ENCODE results near the gene ATP6V1F. TPM values are rescaled to one million over a fixed set of nuclear protein-coding genes. Genes with fewer than 3 reads are reported as not detected.

The ATP6V1F gene
- polyA plus RNA-seq, 3 donors, result 327 to 593 (median 511) TPM

- no peak overlapping the region for H3K9ac ChIP-seq (ENCODE audit: insufficient read depth, low read length, poor library complexity, severe bottlenecking)
- no CpG with 5 or more reads among the region's 1 CpG for WGBS (ENCODE audit: insufficient coverage)
Measured at GRCh38 chr7:128826916-128827247, 35.8 kb upstream of the ATP6V1F start.

DNA sequence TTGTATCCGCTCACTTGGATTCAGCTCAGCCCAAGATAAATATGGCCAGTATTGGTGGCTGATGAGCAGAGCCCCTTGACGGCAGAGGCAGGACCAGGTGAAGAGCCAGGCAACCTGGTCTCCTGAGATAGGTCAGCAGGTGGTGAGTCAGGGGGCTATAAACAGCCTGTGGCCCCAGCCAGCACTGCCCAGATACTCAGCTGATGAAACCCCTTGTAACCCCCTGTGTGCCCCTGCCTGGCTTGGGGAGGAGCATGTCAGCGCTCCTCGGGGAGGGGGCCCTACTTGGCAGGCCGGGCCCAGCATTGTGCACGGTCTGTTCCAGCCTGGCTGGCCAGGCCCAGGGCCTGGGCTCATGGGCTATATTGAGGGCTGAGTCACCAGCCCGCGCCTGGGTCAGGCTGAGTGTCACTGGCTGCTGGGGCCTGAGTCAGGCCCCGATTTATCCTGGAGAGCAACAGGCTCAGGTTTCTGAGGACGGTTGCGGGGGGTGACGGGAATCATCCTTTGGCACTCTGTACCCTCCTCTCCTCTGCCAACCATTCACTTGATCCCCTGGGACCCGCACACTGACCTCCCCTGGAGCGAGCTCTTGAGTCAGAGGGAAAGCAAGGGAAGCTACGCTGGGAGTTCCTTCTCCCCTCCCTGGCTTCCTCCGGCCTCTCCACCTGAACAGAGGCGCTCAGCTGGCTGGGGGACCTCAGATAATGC, 35.3 kb upstream of the ATP6V1F start:
- no peak overlapping the region for H3K4me3 Mint-ChIP-seq
- no peak overlapping the region for H3K27ac Mint-ChIP-seq
- H3K4me1 Mint-ChIP-seq, result peaks cover 20% of the 10 kb centered on the region
- H3K36me3 ChIP-seq (replicated peaks in 1 of 2; ENCODE audit: control insufficient read depth in 1 of 2, insufficient read depth in 2 of 2, low read length in 2 of 2), result no peaks in the 10 kb centered on the region
- no peak for DNase-seq
- peaks cover 42 to 52% (median 51%) of the 10 kb centered on the region in 3 donors for H3K27me3 Mint-ChIP-seq (ENCODE audit: low read depth in 3 of 3)
- peaks cover 16 to 21% of the 10 kb centered on the region in 2 donors for H3K4me1 ChIP-seq (ENCODE audit: control insufficient read depth in 1 of 2, insufficient read depth in 2 of 2, low read length in 2 of 2)
- no peaks in the 10 kb centered on the region for H4K20me1 ChIP-seq (ENCODE audit: insufficient read depth, low read length)
- no peak overlapping the region for H3K27ac ChIP-seq (ENCODE audit: low read depth in 1 of 2, low read length in 2 of 2)
- intact Hi-C loops (cut with micrococcal nuclease), result no loop called here
- no peak overlapping the region for H2AFZ ChIP-seq (ENCODE audit: insufficient read depth, low read depth, low read length, poor library complexity, severe bottlenecking)
- peaks cover 0 to 3% of the 10 kb centered on the region in 2 donors for H3K36me3 Mint-ChIP-seq
- no peaks in the 10 kb centered on the region for H3K9me3 ChIP-seq (replicated peaks in 1 of 2; ENCODE audit: control insufficient read depth in 1 of 2, insufficient read depth in 1 of 2, low read length in 2 of 2)
- 99% methylated on average over 15 of the region's 17 CpGs for WGBS (ENCODE audit: insufficient coverage)
- H3K9me3 Mint-ChIP-seq, result peaks cover 0 to 17% (median 6%) of the 10 kb centered on the region in 7 donors
- peaks cover 29 to 40% of the 10 kb centered on the region in 2 donors for H3K27me3 ChIP-seq (ENCODE audit: control insufficient read depth in 2 of 2, insufficient read depth in 2 of 2, low read length in 2 of 2)
- H3K4me3 ChIP-seq (replicated peaks in 1 of 3; ENCODE audit: low read depth in 2 of 3, low read length in 3 of 3), result no peak overlapping the region
- no peak for TF ChIP-seq CTCF (IDR thresholded peaks at IDR 0.05)
- no peaks in the 10 kb centered on the region for H3K79me2 ChIP-seq (ENCODE audit: insufficient read depth, low read length)
- H3K4me2 ChIP-seq (replicated peaks; ENCODE audit: extremely low read depth, low read length, poor library complexity, severe bottlenecking), result no peak overlapping the region
- no peak overlapping the region for H3K9ac ChIP-seq (ENCODE audit: insufficient read depth, low read length, poor library complexity, severe bottlenecking)

More at GRCh38 chr7:128826916-128827247, 35.8 kb upstream of the ATP6V1F start:
- DNase-seq, result no peak
- Histone ChIP-seq H3K4me3 (replicated peaks in 1 of 3; ENCODE audit: low read depth in 2 of 3, low read length in 3 of 3) (no peak overlapping the region), H3K36me3 (replicated peaks in 1 of 2; ENCODE audit: control insufficient read depth in 1 of 2, insufficient read depth in 2 of 2, low read length in 2 of 2) (no peaks in the 10 kb centered on the region), H4K20me1 (ENCODE audit: insufficient read depth, low read length) (no peaks in the 10 kb centered on the region), H2AFZ (ENCODE audit: insufficient read depth, low read depth, low read length, poor library complexity, severe bottlenecking) (no peak overlapping the region), H3K9me3 (replicated peaks in 1 of 2; ENCODE audit: control insufficient read depth in 1 of 2, insufficient read depth in 1 of 2, low read length in 2 of 2) (no peaks in the 10 kb centered on the region), H3K4me1 (ENCODE audit: control insufficient read depth in 1 of 2, insufficient read depth in 2 of 2, low read length in 2 of 2) (peaks cover 16 to 18% of the 10 kb centered on the region in 2 donors), H3K79me2 (ENCODE audit: insufficient read depth, low read length) (no peaks in the 10 kb centered on the region), H3K4me2 (replicated peaks; ENCODE audit: extremely low read depth, low read length, poor library complexity, severe bottlenecking) (no peak overlapping the region), H3K27me3 (ENCODE audit: control insufficient read depth in 2 of 2, insufficient read depth in 2 of 2, low read length in 2 of 2) (peaks cover 25 to 35% of the 10 kb centered on the region in 2 donors), H3K27ac (ENCODE audit: low read depth in 1 of 2, low read length in 2 of 2) (no peak overlapping the region)
- no peak for TF ChIP-seq CTCF (IDR thresholded peaks at IDR 0.05)
- intact Hi-C loops (cut with micrococcal nuclease), result no loop called here
- H3K36me3 Mint-ChIP-seq, result peaks cover 0 to 3% of the 10 kb centered on the region in 2 donors
- H3K4me1 Mint-ChIP-seq, result peaks cover 18% of the 10 kb centered on the region
- no peak overlapping the region for H3K4me3 Mint-ChIP-seq
- H3K27me3 Mint-ChIP-seq (ENCODE audit: low read depth in 3 of 3), result peaks cover 37 to 47% (median 45%) of the 10 kb centered on the region in 3 donors
- peaks cover 0 to 15% (median 6%) of the 10 kb centered on the region in 7 donors for H3K9me3 Mint-ChIP-seq
- no peak overlapping the region for H3K27ac Mint-ChIP-seq

All from CD14-positive monocyte (primary cell).